A549 (cell line): ENCODE measurements around the gene ERO1B. TPM values are rescaled to one million over a fixed set of nuclear protein-coding genes. Genes with fewer than 3 reads are reported as not detected.

ENCODE experiments used
- ATAC-seq, 2 experiments: fragments of 200-7000 bp in 1 of 2; fragments of >200 bp in 1 of 2; cut with Nextera tagmentation in 1 of 2; cut with Tn5 transposase in 1 of 2; 3 replicates each; pipeline versions ENCODE4 v1.8.0 to v1.9.1; 2018 to 2020; ENCODE audit warnings: mild to moderate bottlenecking in 1 of 2, moderate library complexity in 1 of 2
- CTCF ChIA-PET: fragments of 300-600 bp; sonication (Branson Sonifier 250); formaldehyde crosslinking; extraction: SDS; loops from one replicate; lab custom pipeline; 2021; ENCODE audit warnings: antibody characterized with exemption, inconsistent platforms; lab: Yijun Ruan, JAX
- POLR2A ChIA-PET: fragments of 350-600 bp; formaldehyde crosslinking; extraction: SDS; loops from one replicate; lab custom pipeline; 2021; ENCODE audit warnings: antibody characterized with exemption, inconsistent platforms; lab: Yijun Ruan, JAX
- DNase-seq, 2 experiments: peaks; one replicate each; pipeline versions ENCODE4 v3.0.0 to v3.0.0-alpha.2; 2011 to 2016; ENCODE audit warnings: low read depth in 1 of 2, low spot score in 1 of 2
- FAIRE-seq: peaks from 2 replicates; lab custom pipeline; 2011; peaks lifted over from hg19 to GRCh38; lab: Jason Lieb, UNC
- H3K27ac ChIP-seq, 2 experiments: fragments of >200 bp; sonication (Bioruptor Twin); formaldehyde crosslinking; 3 replicates each; pipeline ENCODE4 v1.5.1; 2016 to 2017
- H3K4me1 ChIP-seq: fragments of >200 bp; sonication (Bioruptor Twin); formaldehyde crosslinking; 3 replicates; pipeline ENCODE4 v1.6.1; 2016
- H3K4me2 ChIP-seq: fragments of >200 bp; sonication (Bioruptor Twin); formaldehyde crosslinking; 3 replicates; pipeline ENCODE4 v1.6.1; 2016
- H3K4me3 ChIP-seq: fragments of >200 bp; sonication (Bioruptor Twin); formaldehyde crosslinking; 3 replicates; pipeline ENCODE4 v1.5.1; 2016
- H3K9me3 ChIP-seq: fragments of >200 bp; sonication (Bioruptor Twin); formaldehyde crosslinking; 3 replicates; pipeline ENCODE4 v1.6.1; 2016
- BCL3 ChIP-seq: fragments of >200 bp; sonication (Bioruptor Twin); formaldehyde crosslinking; IDR thresholded peaks from 3 replicates; pipeline ENCODE4 v1.6.1; 2016
- BHLHE40 ChIP-seq: IDR thresholded peaks from 2 replicates; pipeline ENCODE4 v1.6.1; 2012; ENCODE audit warnings: low read depth, low read length, inconsistent platforms
- CBX8 ChIP-seq: fragments of 200-600 bp; sonication (generic); IDR thresholded peaks from 2 replicates; pipeline ENCODE4 v1.6.1; 2016
- CHD2 ChIP-seq: fragments of 150-350 bp; IDR thresholded peaks from 2 replicates; pipeline ENCODE4 v1.6.1; 2014; ENCODE audit warnings: low read length; ENCODE audit not compliant: partially characterized antibody
- CHD4 ChIP-seq: fragments of 200-600 bp; sonication (generic); IDR thresholded peaks from 2 replicates; pipeline ENCODE4 v1.6.1; 2016; ENCODE audit warnings: antibody characterized with exemption, mild to moderate bottlenecking, borderline replicate concordance
- CTCF ChIP-seq: fragments of >200 bp; sonication (Bioruptor Twin); formaldehyde crosslinking; IDR thresholded peaks from 3 replicates; pipeline ENCODE4 v1.5.1; 2016
- EHMT2 ChIP-seq: fragments of 200-600 bp; sonication (generic); IDR thresholded peaks from 2 replicates; pipeline ENCODE4 v1.6.1; 2016; ENCODE audit warnings: antibody characterized with exemption, low read depth, mild to moderate bottlenecking, moderate library complexity
- ESRRA ChIP-seq: fragments of 150-350 bp; IDR thresholded peaks from 2 replicates; pipeline ENCODE4 v1.6.1; 2014; ENCODE audit warnings: mild to moderate bottlenecking, low read length, borderline replicate concordance
- FOSB ChIP-seq: fragments of 250-450 bp; sonication (Bioruptor Pico); IDR thresholded peaks from 2 replicates; pipeline ENCODE4 v1.5.0; 2020; ENCODE audit warnings: mild to moderate bottlenecking, moderate library complexity
- FOSL2 ChIP-seq, 2 experiments: fragments of 450-650 bp in 1 of 2; fragments of >200 bp in 1 of 2; sonication (Bioruptor Twin) in 1 of 2; formaldehyde crosslinking; IDR thresholded peaks; 2 replicates each; pipeline versions ENCODE4 v1.5.0 to v1.6.1; 2016 to 2020; ENCODE audit warnings: mild to moderate bottlenecking in 1 of 2, moderate library complexity in 1 of 2
- FOXS1 ChIP-seq: fragments of 250-450 bp; sonication (Bioruptor Pico); IDR thresholded peaks from 2 replicates; pipeline ENCODE4 v1.5.0; 2020; ENCODE audit warnings: mild to moderate bottlenecking, moderate library complexity
- HES2 ChIP-seq: fragments of >200 bp; sonication (Bioruptor Twin); formaldehyde crosslinking; IDR thresholded peaks from 2 replicates; pipeline ENCODE4 v1.6.1; 2016
- HEYL ChIP-seq: fragments of 250-450 bp; sonication (Bioruptor Pico); IDR thresholded peaks from 2 replicates; pipeline ENCODE4 v1.8.0; 2021; ENCODE audit warnings: mild to moderate bottlenecking, moderate library complexity
- HOXA7 ChIP-seq: fragments of 250-450 bp; sonication (Bioruptor Pico); IDR thresholded peaks from 2 replicates; pipeline ENCODE4 v1.5.0; 2020; ENCODE audit warnings: mild to moderate bottlenecking, moderate library complexity
- HOXB13 ChIP-seq: fragments of 250-450 bp; sonication (Bioruptor Pico); IDR thresholded peaks from 2 replicates; pipeline ENCODE4 v1.5.0; 2020; ENCODE audit warnings: low read depth, mild to moderate bottlenecking, moderate library complexity
- JUN ChIP-seq, 2 experiments: fragments of >200 bp; sonication (Bioruptor Twin); formaldehyde crosslinking; IDR thresholded peaks; 2 replicates in 1 of 2; 3 replicates in 1 of 2; pipeline ENCODE4 v1.6.1; 2016 to 2017
- KDM1A ChIP-seq: fragments of 200-600 bp; sonication (generic); IDR thresholded peaks from 2 replicates; pipeline ENCODE4 v1.6.1; 2016; ENCODE audit warnings: low read depth, mild to moderate bottlenecking
- MAX ChIP-seq: IDR thresholded peaks from 2 replicates; pipeline ENCODE4 v1.6.1; 2012
- MAZ ChIP-seq: fragments of 150-350 bp; IDR thresholded peaks from 2 replicates; pipeline ENCODE4 v1.6.1; 2014; ENCODE audit warnings: antibody characterized with exemption, low read depth, low read length, borderline replicate concordance
- MYC ChIP-seq: IDR thresholded peaks from 2 replicates; pipeline ENCODE4 v1.6.1; 2012; ENCODE audit warnings: mild to moderate bottlenecking, inconsistent platforms, low read length, improper control_type of control experiment, borderline replicate concordance
- NR3C1 ChIP-seq: fragments of >200 bp; sonication (Bioruptor Twin); formaldehyde crosslinking; IDR thresholded peaks from 3 replicates; pipeline ENCODE4 v1.6.1; 2017
- POLR2A ChIP-seq: IDR thresholded peaks from 2 replicates; pipeline ENCODE4 v1.6.1; 2012; ENCODE audit warnings: mild to moderate bottlenecking, low read length
- RCOR1 ChIP-seq: fragments of 150-350 bp; IDR thresholded peaks from 2 replicates; pipeline ENCODE4 v1.6.1; 2014; ENCODE audit warnings: antibody characterized with exemption, low read length, low read depth
- REST ChIP-seq: fragments of 200-600 bp; sonication (generic); IDR thresholded peaks from 2 replicates; pipeline ENCODE4 v1.6.1; 2016; ENCODE audit warnings: antibody characterized with exemption, mild to moderate bottlenecking, moderate library complexity
- RFX5 ChIP-seq: fragments of 450-650 bp; IDR thresholded peaks from 2 replicates; pipeline ENCODE4 v1.7.1; 2014; ENCODE audit warnings: antibody characterized with exemption, mild to moderate bottlenecking, moderate library complexity
- RNF2 ChIP-seq: fragments of 200-600 bp; sonication (generic); IDR thresholded peaks from 2 replicates; pipeline ENCODE4 v1.6.1; 2016; ENCODE audit warnings: low read depth, mild to moderate bottlenecking, antibody characterized with exemption, moderate library complexity, borderline replicate concordance
- SREBF2 ChIP-seq: fragments of 450-650 bp; IDR thresholded peaks from 2 replicates; pipeline ENCODE4 v1.6.1; 2014; ENCODE audit warnings: mild to moderate bottlenecking, moderate library complexity
- TP53 ChIP-seq: fragments of 250-450 bp; sonication (Bioruptor Pico); IDR thresholded peaks from 2 replicates; pipeline ENCODE4 v1.5.0; 2021; ENCODE audit warnings: mild to moderate bottlenecking, moderate library complexity
- USF2 ChIP-seq: fragments of 450-650 bp; IDR thresholded peaks from 2 replicates; pipeline ENCODE4 v1.6.1; 2014; ENCODE audit warnings: antibody characterized with exemption
- ZC3H11A ChIP-seq: fragments of 450-650 bp; IDR thresholded peaks from 2 replicates; pipeline ENCODE4 v1.6.1; 2014; ENCODE audit warnings: antibody characterized with exemption, mild to moderate bottlenecking
- ZSCAN20 ChIP-seq: fragments of 250-450 bp; sonication (Bioruptor Pico); IDR thresholded peaks from 2 replicates; pipeline ENCODE4 v1.8.0; 2022; ENCODE audit warnings: mild to moderate bottlenecking, moderate library complexity
- WGBS: methylation state at CpG from one replicate; pipeline ENCODE4 v1.1.6; 2017; ENCODE audit errors: missing lambda C conversion rate; 5-methylcytosine and 5-hydroxymethylcytosine counted together
- polyA plus RNA-seq, 4 experiments: library from polyadenylated mRNA; depleted of rRNA in 3 of 4; stranded (reverse); fragments of >200 nt; fragmentation: RNase III in 1 of 4; extraction: RNeasy Plus Mini Kit Qiagen cat#74134 plus additional on column Dnase treatment in 1 of 4; gene quantifications; 2 replicates in 3 of 4; 3 replicates in 1 of 4; pipeline ENCODE4 v1.2.3, GENCODE V29; 2011 to 2017

Gene ERO1B
- polyA plus RNA-seq, 2 of the 4 experiments (the other 2 are of a cell fraction) = 3.2 to 9.8 TPM

GRCh38 chr1:236167154-236167553 is 114.6 kb downstream of the ERO1B start:
- no peak overlapping the region for H3K4me2 ChIP-seq
- H3K27ac ChIP-seq = no peak overlapping the region
- 69% methylated on average over 7 of the region's 7 CpGs for whole genome bisulfite sequencing
- H3K4me3 ChIP-seq = no peak overlapping the region
- H3K4me1 ChIP-seq = peaks cover 12% of the 10 kb centered on the region
- no peak for DNase-seq
- ATAC-seq = no peak
- FAIRE-seq = no peak
- H3K9me3 ChIP-seq = peaks cover 6% of the 10 kb centered on the region; the same call in 2 of the 3 replicates
- TF ChIP-seq EHMT2 = no peak
- TF ChIP-seq JUN (IDR thresholded peaks at IDR 0.05) = no peak
- TF ChIP-seq MYC = no peak
- TF ChIP-seq HEYL (CRISPR knock-in tag) = no peak
- no peak for TF ChIP-seq CHD2
- no peak for TF ChIP-seq ESRRA
- no peak for TF ChIP-seq NR3C1
- TF ChIP-seq FOSB (CRISPR knock-in tag) = no peak
- no peak for TF ChIP-seq REST
- TF ChIP-seq BHLHE40 = no peak
- no peak for TF ChIP-seq FOXS1
- TF ChIP-seq MAX = no peak
- TF ChIP-seq RFX5 = no peak
- no peak for TF ChIP-seq HES2
- no peak for TF ChIP-seq HOXB13 (CRISPR knock-in tag)
- TF ChIP-seq TP53 (CRISPR knock-in tag) = no peak
- TF ChIP-seq BCL3 = no peak
- TF ChIP-seq RNF2 = no peak
- no peak for TF ChIP-seq ZC3H11A
- ChIA-PET CTCF (no interaction called here), POLR2A (interaction anchor here (0.5 kb wide), 1 partner anchor 14 kb away, joined by 3 read pairs; no protein-coding TSS in a partner anchor)

GRCh38 chr1:236166041-236166440 is 115.7 kb downstream of the ERO1B start:
- POLR2A ChIA-PET = no interaction called here
- no peak for ATAC-seq
- WGBS = 86% methylated on average over 6 of the region's 6 CpGs

More at GRCh38 chr1:236166041-236166440, 115.7 kb downstream of the ERO1B start:
- FAIRE-seq = no peak
- TF ChIP-seq CHD4 (no peak), SREBF2 (no peak), RCOR1 (no peak), HOXA7 (CRISPR knock-in tag) (no peak), FOSL2 (IDR thresholded peaks at IDR 0.05) (no peak), FOSL2 (CRISPR knock-in tag; IDR thresholded peaks at IDR 0.05) (no peak), ZC3H11A (no peak), CBX8 (no peak), USF2 (no peak), CTCF (no peak), FOSB (CRISPR knock-in tag) (no peak), HEYL (CRISPR knock-in tag) (no peak), POLR2A (no peak), KDM1A (no peak), ZSCAN20 (CRISPR knock-in tag) (no peak), BHLHE40 (no peak), MAZ (no peak)
- no peak for DNase-seq
- Histone ChIP-seq H3K27ac (no peak overlapping the region), H3K4me3 (no peak overlapping the region), H3K4me1 (peaks cover 12% of the 10 kb centered on the region), H3K9me3 (peaks cover 17% of the 10 kb centered on the region), H3K4me2 (no peak overlapping the region)
- CTCF ChIA-PET = no interaction called here
